Measurements from ENCODE around the gene OR8B4. TPM values are rescaled to one million over a fixed set of nuclear protein-coding genes. Genes with fewer than 3 reads are reported as not detected.

Gene OR8B4
- total RNA-seq: not detected
- long read RNA-seq, donor 1: 0 reads
- long read RNA-seq, donor 2: 0 reads

- DNase-seq: no peak
- Histone ChIP-seq H3K9me3 (no peaks in the 10 kb centered on the region), H3K4me1 (ENCODE audit: low read depth) (no peaks in the 10 kb centered on the region), H3K36me3 (ENCODE audit: low read depth) (no peaks in the 10 kb centered on the region), H3K4me3 (no peak within 1 kb of the TSS)
- TF ChIP-seq CTCF (IDR thresholded peaks at IDR 0.05): no peak
- intact Hi-C loops (cut with DNase I, micrococcal nuclease): no loop called here
- ATAC-seq: no peak
Measured at GRCh38 chr11:124424384-124424921, at the start of gene OR8B4. Gene OR8B4 (minus strand): TSS chr11:124424871. CDS start chr11:124424871, 0 bp downstream.

- TF ChIP-seq CTCF (IDR thresholded peaks at IDR 0.05): no peak
- H3K36me3 ChIP-seq (ENCODE audit: low read depth): no peaks in the 10 kb centered on the region
- no peak overlapping the region for H3K4me3 ChIP-seq
- DNase-seq (no peak), ATAC-seq (no peak)
- no peaks in the 10 kb centered on the region for H3K9me3 ChIP-seq
- H3K4me1 ChIP-seq (ENCODE audit: low read depth): no peaks in the 10 kb centered on the region
- intact Hi-C loops (cut with DNase I, micrococcal nuclease): no loop called here
Measured at GRCh38 chr11:124474079-124474478, 49.4 kb upstream of the OR8B4 start.

- ATAC-seq: no peak
- no peaks in the 10 kb centered on the region for H3K4me1 ChIP-seq (ENCODE audit: low read depth)
- no peak for DNase-seq
- no peaks in the 10 kb centered on the region for H3K36me3 ChIP-seq (ENCODE audit: low read depth)
- TF ChIP-seq CTCF (IDR thresholded peaks at IDR 0.05): no peak
- H3K9me3 ChIP-seq: no peaks in the 10 kb centered on the region
- intact Hi-C loops (cut with DNase I, micrococcal nuclease): no loop called here
- no peak overlapping the region for H3K4me3 ChIP-seq
Measured at GRCh38 chr11:124473476-124473875, 48.8 kb upstream of the OR8B4 start.

- TF ChIP-seq CTCF (IDR thresholded peaks at IDR 0.05): no peak
- DNase-seq: no peak
- H3K4me1 ChIP-seq (ENCODE audit: low read depth): no peaks in the 10 kb centered on the region
- no peaks in the 10 kb centered on the region for H3K9me3 ChIP-seq
- H3K36me3 ChIP-seq (ENCODE audit: low read depth): no peaks in the 10 kb centered on the region
- no peak overlapping the region for H3K4me3 ChIP-seq
- intact Hi-C loops (cut with DNase I, micrococcal nuclease): no loop called here
- ATAC-seq: no peak
Measured at GRCh38 chr11:124470561-124471227, 46.0 kb upstream of the OR8B4 start.

- Histone ChIP-seq H3K36me3 (ENCODE audit: low read depth) (no peaks in the 10 kb centered on the region), H3K9me3 (no peaks in the 10 kb centered on the region), H3K4me3 (no peak overlapping the region), H3K4me1 (ENCODE audit: low read depth) (no peaks in the 10 kb centered on the region)
- TF ChIP-seq CTCF (IDR thresholded peaks at IDR 0.05): no peak
- DNase-seq: no peak
- no peak for ATAC-seq
- intact Hi-C loops (cut with DNase I, micrococcal nuclease): no loop called here
Measured at GRCh38 chr11:124467381-124467927, 42.8 kb upstream of the OR8B4 start.

Measured in mucosa of descending colon (tissue), 3 donors.